Epidermal melanocyte (primary cell): ENCODE data around the gene ANKRD23.
"Not testable (repeated sequence)": the region's sequence is repeated elsewhere in the genome, so short reads cannot be mapped to it uniquely, and the experiment has no call there.

Source experiments
- DNase-seq: peaks from one replicate; pipeline ENCODE4 v3.0.0; 2011; ENCODE audit warnings: low spot score; ENCODE audit not compliant: insufficient read length

The ANKRD23 gene

DNA sequence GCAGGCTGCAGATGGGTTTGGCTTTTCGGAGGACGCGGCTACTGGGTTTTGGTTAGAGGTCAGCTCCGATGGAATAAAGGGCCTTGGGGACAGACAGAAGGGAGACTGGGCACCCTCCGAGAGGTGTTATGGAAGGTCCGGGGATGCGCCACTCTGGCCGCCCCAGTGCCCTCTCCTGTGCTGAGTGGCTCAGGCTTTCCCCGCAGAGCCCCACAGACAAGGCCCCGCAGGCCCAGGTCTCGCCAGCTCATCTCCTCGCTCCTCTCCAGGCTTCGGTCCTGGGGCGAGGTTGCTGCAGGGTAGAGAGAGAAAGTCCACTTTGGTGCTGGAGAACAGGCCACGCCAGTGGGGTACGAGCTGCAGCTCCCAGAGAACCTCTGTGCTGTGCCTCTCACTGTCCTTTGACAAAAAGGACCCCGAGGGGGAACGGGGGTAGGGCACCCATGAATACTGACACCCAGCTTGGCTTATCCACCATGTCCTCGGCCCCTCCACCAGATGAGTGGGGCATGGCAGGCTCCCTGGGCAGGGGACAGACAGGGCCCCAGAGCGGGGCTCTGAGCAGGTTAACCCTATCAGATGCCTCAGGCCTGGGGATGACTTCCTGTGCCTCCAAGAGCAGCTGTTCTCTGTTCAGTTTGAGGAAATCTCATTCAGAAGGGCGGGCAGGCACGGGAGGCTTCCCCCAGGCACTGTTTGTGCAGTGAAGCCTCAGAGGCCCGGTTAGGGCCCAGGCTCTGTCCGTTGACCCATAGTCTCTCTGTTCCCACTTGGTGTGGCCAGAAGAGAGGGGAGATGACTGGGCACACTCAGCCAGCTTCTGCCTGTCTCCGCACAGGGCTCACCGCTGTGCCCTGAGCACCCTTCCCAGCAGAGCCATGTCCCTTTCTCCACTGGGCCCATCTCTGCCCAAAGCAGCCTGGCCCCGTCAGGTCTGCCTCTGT is 43.5 kb downstream of the ANKRD23 start:
- DNase-seq, result no peak

DNA sequence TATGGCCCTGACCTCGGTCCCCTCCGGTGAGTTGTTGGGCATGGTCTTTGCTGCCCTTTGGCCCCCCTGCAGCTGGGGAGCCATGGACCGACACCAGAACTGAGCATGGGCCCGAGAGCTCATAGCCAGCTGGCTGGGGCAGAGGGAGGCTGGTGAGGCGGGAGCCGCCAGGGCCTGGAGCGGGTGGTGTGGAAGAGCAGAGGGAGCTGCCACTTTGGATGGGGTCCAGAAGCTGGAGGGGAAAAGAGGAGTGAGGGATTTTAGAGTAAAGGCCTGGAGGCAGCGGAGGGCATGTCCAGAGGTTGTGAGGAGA is 44.2 kb downstream of the ANKRD23 start:
- no peak for DNase-seq

DNA sequence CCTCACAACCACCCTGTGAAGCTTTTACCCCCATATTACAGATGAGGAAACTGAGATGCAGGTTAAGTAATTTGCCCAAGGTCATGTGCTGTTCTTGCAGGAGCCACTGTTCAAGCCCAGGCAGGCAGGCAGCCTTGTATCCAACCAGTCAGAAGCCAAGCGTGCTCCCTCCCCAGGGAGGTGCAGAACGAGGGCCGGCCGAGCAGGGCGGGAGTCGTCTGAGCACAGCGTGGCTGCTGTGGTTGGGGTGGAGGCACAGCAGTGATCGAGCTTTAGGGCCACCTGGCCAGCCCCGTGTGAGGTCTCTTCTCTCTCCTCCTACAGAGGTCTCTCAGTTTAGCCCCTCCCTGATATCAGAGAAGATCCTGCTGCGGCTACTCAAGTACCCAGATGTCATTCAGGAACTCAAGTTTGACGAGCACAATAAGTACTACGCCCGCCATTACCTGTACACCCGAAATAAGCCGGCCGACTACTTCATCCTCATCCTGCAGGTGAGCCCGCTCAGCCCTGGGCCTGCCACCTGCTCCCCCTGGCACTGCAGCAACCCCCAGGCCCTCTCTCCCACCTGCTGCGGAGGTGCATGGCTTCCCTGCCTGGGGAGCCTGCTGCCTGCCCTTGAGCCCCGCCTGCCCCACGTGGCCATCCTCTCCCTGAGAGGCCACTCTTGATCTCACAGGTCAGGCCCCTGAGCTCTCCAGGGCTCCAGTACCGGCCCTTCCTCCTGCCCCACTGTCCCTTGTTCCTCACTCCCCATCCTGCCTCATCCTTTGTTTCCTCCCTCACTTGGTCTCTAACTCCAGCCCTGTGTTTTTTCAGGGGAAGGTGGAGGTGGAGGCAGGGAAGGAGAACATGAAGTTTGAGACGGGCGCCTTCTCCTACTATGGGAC is 44.8 kb downstream of the ANKRD23 start:
- DNase-seq, result no peak

DNA sequence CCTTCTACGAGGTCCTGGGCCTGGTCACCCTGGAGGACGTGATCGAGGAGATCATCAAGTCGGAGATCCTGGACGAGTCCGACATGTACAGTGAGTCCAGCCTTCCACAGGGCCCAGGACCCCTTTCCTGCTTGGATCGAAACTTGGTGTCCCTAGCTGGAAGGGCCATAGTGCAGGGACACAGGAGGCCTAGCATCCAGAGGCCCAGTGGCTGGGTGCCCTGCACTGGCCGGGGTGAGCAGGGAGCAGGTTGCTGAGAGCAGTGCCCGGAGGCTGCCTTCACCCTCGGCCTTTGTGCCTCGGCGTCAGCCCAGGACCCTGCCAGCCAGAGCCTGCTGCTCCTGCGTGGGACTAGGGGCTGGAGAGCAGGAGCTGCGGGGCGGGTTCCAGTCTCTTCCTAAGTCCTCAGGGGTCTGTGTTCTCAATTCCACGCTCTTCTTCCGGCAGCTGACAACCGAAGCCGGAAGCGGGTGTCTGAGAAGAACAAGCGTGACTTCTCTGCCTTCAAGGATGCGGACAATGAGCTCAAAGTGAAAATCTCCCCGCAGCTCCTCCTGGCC is 46.7 kb downstream of the ANKRD23 start:
- no peak for DNase-seq

DNA sequence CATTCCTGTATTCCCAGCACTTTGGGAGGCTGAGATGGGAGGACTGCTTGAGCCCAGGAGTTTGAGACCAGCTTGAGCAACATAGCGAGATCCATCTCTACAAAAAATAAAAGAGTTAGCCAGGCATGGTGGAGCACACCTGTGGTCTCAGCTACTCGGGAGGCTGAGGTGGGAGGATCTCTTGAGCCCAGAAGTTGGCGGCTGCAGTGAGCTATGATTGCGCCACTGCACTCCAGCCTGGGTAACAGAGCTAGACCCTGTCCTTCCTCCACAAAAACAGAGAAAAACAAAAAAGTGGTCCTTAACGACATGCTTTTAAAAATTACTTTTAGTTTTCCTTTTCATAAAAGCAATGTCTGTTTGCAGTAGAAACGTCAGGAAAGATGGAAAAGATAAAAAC is 47.3 kb downstream of the ANKRD23 start:
- not testable (repeated sequence) for DNase-seq

DNA sequence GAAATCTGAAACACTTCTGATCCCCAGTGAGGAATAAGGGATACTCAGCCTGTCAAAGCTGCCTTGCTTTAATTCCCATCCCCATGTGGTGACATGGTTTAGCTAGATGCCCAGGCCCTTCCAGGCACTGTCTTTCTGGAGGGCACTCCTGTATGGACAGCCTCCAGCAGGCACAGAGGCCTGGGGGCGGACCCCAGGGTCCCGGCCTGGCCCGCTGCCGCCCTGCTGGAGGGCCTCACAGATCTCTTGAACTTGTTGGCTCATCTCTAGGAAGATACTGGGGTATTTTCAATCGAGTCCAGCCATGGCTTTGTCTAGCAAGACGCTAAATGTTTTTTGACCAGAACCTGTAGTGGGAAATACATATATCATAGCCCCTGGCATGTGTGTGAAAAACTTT is 48.7 kb downstream of the ANKRD23 start:
- no peak for DNase-seq

DNA sequence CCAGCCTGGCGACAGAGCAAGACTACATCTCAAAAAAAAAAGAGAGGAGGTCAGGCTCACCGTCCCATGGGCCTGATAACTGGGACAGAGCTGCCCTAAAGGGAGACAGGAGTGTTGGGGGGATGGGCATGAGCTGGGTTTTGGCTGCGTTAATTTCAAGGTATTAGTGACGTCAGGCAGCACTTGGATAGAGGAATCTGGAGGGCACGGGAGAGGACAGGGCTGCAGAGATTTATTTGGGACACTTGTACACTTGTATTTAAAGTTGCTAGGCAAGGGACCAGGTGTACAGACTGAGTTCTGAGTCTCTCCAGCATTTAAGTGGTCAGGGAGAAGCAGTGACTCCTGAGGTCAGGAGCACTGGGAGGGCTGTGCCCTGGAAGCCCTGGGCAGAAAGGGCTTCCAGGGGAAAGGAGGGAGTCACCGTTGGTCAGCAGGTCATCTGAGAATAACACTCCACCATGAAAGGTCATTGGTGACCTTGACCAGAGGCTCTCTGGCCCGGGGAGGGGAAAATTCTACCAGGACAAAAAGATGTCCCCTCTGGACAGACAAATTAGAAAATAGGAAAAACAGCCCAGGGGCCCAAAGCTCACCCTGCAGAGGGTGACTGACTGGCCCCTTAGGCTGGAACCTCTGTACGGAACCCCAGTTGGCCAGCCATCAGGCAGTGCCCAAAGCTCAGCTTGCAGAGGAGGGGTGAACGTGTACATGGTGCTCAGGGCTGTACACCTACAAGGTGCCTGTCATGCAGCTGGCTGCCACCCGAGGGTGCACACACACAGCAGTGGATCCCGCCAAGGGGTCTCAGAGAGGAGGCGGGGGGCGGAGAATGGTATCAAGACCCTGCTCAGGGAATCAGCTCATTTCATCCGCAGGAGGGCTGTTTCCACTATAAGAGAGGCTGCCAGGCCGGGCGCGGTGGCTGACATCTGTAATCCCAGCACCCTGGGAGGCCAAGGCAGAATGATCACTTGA is 50.8 kb downstream of the ANKRD23 start:
- DNase-seq, result no peak

DNA sequence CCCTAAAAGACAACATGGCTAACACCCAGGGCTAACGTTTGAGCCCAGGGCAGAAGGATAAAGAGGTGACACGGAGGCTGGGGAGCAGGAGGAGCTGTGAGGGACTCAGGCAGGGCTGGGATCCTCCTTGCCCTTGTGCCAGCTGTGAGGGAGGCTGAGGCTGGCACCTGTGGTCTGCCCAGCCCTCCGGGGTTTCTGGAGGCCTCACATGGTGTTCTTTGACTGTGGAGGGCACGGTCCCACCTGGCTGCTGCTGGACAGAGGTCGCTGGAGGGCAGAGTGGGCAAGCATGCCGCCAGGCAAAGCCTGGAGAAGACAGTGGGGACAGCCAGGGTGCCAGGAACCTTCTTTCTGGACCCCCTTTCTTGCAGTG is 54.6 kb downstream of the ANKRD23 start:
- no peak for DNase-seq

DNA sequence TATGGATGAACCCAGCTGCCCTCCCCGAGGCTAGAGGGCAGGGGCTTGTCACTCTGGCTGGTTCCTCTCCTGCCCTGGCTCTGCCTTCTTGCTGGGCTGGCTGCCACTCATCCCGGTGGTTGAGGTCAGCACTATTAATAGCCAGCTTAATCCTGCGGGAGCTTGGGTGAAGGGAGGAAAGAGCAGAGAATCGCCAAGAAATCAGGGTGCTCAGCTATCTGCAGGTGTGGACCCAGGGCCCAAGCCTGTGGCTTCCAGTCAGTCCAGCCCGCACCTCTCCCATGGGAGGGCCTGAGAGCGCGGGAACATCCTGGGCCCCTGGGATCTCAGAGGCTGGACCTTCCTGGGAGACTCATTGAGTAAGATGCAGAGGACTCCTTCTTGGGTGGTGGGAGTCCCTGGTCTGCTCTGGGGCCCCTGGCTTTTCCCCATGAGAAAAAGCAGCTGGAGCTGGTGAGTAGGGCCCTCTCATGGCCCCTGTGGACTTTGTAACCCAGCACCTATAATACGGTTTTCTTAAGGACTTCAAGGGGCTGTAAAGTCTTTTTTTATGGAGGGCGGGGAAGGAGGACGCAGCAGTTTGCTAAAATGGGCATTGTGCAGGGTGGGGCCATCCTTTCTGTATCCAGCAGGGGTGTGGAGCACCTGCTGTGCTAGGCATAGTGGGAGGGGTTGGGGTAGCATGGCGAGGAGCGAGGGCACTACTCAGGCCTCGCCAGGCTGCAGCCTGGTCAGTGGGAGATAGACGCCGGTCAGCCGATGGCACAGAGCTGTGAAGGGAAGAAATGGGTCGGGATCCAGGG is 55.2 kb downstream of the ANKRD23 start:
- DNase-seq, result no peak
